GM11168 (cell line): Measurements from ENCODE around the gene DYDC2.
"Not testable (repeated sequence)": the region's sequence is repeated elsewhere in the genome, so short reads cannot be mapped to it uniquely, and the experiment has no call there.

Experiments used
- in situ Hi-C: fragments of 300-500 bp; cut with MboI; formaldehyde crosslinking; loops from one replicate; pipeline ENCODE4 v1.12.0; 2022; ENCODE audit warnings: low sequenced_read_pairs; ENCODE audit not compliant: unreplicated experiment

The DYDC2 gene

GRCh38 chr10:80356563-80356988 is at the start of gene DYDC2, which contains the start of gene DYDC1:
Gene DYDC2, plus strand, starts transcription at chr10:80356781. Its CDS starts 5,663 bp downstream, at chr10:80362444.
Gene DYDC1, minus strand, starts transcription at chr10:80356755. Its CDS starts 4,154 bp downstream, at chr10:80352601.
- in situ Hi-C loops = no loop called here

GRCh38 chr10:80313523-80313922 is 43.1 kb upstream of the DYDC2 start:
- in situ Hi-C loops = no loop called here

GRCh38 chr10:80315391-80315790 is 41.2 kb upstream of the DYDC2 start:
- in situ Hi-C loops = no loop called here

- in situ Hi-C loops = no loop called here
These were observed 37.8 kb upstream of the DYDC2 start for GRCh38 chr10:80318742-80319141.

- in situ Hi-C loops = no loop called here
These were observed 37.3 kb upstream of the DYDC2 start for GRCh38 chr10:80319318-80319717.

GRCh38 chr10:80319725-80320290 is 36.8 kb upstream of the DYDC2 start:
- in situ Hi-C loops = no loop called here

GRCh38 chr10:80320377-80320776 is 36.2 kb upstream of the DYDC2 start:
- in situ Hi-C loops = no loop called here

- in situ Hi-C loops = no loop called here
These were observed 35.4 kb upstream of the DYDC2 start for GRCh38 chr10:80321183-80321582.

GRCh38 chr10:80322158-80322557 is 34.4 kb upstream of the DYDC2 start:
- in situ Hi-C loops = no loop called here

GRCh38 chr10:80322711-80323110 is 33.9 kb upstream of the DYDC2 start:
- in situ Hi-C loops = no loop called here

GRCh38 chr10:80323311-80323710 is 33.3 kb upstream of the DYDC2 start:
- in situ Hi-C loops = no loop called here

- in situ Hi-C loops = no loop called here
These were observed 32.5 kb upstream of the DYDC2 start for GRCh38 chr10:80324086-80324485.

GRCh38 chr10:80324891-80325364 is 31.7 kb upstream of the DYDC2 start:
- in situ Hi-C loops = no loop called here

GRCh38 chr10:80333983-80334382 is 22.6 kb upstream of the DYDC2 start:
- in situ Hi-C loops = no loop called here

- in situ Hi-C loops = no loop called here
These were observed 12.3 kb upstream of the DYDC2 start for GRCh38 chr10:80344276-80344675.

- in situ Hi-C loops = no loop called here
These were observed 11.7 kb upstream of the DYDC2 start for GRCh38 chr10:80344912-80345311.

- in situ Hi-C loops = no loop called here
These were observed 6.3 kb upstream of the DYDC2 start for GRCh38 chr10:80350251-80350650.

GRCh38 chr10:80351220-80351619 is 5.4 kb upstream of the DYDC2 start:
- in situ Hi-C loops = no loop called here

GRCh38 chr10:80356989-80357850 is 639 bp downstream of the DYDC2 start:
- in situ Hi-C loops = no loop called here

GRCh38 chr10:80357851-80358125 is 1.2 kb downstream of the DYDC2 start:
- in situ Hi-C loops = no loop called here

GRCh38 chr10:80358925-80359324 is 2.3 kb downstream of the DYDC2 start:
- in situ Hi-C loops = not testable (repeated sequence)

GRCh38 chr10:80359644-80360043 is 3.1 kb downstream of the DYDC2 start:
- in situ Hi-C loops = no loop called here
